Stimulated activated CD8-positive, alpha-beta memory T cell treated with anti-CD3 and anti-CD28 coated beads, Interleukin-7, amount 100 ng/mL, for 24 hours (primary cell): ENCODE data around the gene SLC25A1.

Source experiments
- DNase-seq: peaks from one replicate; pipeline ENCODE4 v3.0.0-alpha.2; 2020; ENCODE audit warnings: low read depth

The SLC25A1 gene

DNA sequence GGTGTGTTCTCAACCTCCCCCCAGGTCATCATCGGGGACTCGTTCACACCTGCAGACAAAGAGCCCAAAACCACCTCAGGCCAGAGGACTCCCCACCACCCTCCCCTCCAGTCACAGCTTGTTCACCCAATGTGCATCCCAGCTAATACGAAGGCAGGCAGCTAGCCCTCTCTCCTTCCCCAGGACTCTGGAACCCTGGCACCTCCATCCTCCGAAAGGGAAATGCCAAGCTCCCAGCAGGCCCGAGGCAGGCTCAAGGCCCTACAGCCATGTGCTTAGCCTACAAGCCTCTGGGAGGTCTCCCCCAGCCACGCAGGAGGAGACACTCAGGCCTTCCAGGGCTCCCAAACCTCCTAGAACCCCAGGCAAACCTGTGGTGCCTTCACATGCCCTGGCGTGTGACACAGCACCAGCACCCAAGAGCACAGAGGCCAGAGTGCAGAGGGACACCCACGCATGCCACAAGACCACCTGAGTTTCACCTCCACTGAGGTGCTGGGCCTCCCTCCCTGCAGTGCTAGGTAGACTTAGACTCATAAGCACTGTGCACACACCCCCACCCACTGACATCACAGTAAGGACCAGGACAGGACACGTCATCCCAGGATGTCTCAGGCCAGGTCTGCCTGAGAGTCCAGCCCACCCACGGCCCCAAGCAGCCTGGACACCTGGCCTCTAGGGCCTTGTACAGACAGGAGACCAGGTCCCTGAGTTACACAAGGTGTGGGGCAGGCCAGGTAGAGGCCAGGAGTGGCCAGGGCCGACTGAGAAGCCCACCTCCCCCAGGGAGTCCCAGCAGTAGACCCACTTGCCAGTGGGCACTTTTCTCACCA is 40.9 kb downstream of the SLC25A1 start:
- DNase-seq, result no peak

DNA sequence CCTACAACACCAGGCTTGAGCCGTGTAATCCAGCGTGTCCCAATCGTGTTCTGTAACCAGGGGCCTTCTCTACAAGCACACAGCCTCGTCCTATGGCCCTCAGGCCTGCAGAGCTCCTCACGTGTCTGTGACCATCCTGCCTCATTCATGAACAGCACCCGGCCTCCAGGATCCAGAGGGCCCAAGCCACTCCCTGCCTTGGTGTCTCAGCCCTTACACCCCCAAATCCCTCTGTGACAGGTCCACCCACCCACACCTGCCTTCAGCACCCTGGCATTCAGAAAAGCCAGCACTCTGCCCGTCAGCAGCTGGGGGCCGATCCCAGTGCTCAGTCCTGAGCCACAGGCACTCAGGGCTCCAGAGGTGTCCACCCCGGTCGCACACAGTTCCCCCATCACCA is 41.6 kb downstream of the SLC25A1 start:
- DNase-seq, result no peak

DNA sequence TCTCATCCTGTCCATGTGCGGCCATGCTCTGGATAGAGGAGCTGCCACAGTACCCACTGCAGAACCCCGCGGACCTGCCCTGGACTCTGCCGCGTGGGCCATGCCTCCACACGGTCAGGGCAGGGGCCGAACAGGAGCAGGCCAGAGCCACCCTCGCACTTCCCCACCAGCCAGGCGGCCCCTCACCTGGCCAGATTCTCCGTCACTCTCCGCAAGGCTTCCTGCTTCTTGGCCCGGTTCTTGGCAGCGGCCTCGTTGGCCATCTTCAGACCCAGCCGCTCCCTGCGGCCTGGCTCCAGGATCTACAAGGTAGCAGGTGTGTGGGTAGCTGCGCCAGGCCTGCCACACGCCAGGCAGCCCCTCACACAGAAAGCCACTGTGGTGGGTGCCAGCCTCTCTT is 43.7 kb downstream of the SLC25A1 start:
- DNase-seq, result no peak

DNA sequence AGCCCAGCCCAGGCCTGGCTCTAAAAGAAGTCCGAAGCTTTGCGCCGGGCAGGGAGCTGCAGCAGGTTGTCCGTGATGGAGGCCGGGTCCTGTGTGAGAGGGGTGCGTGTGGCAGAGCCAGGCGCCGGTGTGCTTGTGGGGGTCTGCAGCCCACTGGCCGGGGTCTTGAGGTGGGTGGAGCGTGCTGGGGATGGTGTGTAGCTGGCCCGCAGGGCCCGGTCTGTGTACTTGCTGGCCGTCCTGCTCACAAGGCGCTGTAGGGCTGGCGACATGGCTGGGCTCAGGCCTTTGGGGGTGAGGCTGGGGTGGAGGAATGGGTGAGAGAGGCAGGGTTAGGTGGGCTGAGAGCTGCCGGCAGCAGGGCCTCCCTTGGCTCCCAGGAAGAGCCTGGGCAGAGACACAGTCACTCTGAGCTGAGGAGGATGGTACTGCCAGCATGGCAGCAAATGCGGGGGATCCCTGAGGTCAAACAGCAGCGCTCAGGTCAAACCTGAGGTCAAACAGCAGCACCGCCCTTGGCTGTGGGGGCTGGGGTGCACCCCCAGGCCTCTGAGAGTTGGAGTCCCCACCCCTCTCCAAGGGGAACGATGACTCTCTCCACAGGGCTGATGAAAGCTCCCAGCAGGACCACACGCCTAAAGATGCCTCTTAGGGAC is 44.2 kb downstream of the SLC25A1 start:
- no peak for DNase-seq

GRCh38 chr22:19133561-19133960 is 45.0 kb downstream of the SLC25A1 start:
- DNase-seq, result no peak

DNA sequence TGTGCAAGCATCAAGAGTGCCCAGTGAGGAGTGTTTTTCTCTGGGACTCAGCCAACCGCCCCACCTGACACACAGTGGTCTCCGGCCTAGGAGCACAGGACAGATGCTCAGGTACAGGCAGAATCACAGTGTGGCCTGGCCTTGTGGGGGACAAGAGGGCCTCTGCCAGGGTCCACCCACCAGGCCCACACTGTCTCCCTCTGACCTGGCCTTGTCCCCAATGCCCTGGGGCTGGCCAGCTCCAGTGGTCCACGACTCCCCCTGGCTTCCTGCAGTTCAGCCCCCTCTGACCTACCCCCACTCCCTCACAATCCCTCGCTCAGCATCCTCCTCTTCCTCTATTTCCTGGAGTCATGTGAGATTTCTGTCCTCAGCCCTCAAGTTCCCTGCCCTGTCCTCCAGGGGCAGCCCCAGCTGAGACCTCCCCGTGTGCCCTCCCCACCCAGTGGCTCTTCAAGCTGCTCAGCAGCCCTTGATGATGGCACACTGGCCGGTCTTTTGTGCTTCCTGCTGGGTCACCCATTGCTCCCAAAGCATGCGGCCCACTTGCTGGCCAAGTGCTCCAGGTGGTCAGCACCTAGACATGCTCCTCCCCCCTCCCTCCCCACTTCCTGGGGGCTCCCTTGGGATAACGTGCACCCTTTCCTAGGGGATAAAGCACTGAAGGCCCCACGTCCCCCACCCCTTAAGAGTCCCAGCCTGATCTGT is 45.7 kb downstream of the SLC25A1 start:
- no peak for DNase-seq

DNA sequence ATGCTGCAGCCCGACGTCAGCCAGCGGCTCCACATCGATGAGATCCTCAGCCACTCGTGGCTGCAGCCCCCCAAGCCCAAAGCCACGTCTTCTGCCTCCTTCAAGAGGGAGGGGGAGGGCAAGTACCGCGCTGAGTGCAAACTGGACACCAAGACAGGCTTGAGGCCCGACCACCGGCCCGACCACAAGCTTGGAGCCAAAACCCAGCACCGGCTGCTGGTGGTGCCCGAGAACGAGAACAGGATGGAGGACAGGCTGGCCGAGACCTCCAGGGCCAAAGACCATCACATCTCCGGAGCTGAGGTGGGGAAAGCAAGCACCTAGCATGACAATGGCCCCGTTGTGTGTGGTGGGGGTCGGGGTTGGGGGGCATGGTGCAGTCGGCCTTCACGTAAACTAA is 46.4 kb downstream of the SLC25A1 start:
- DNase-seq, result no peak

GRCh38 chr22:19131685-19132015 is 46.9 kb downstream of the SLC25A1 start:
- no peak for DNase-seq

- no peak for DNase-seq
Measured at GRCh38 chr22:19130959-19131684, 47.4 kb downstream of the SLC25A1 start, which contains the start of gene TSSK2. TSS of gene TSSK2 (plus strand) at chr22:19131308. CDS start at chr22:19131400, 92 bp downstream.

- no peak for DNase-seq
Measured at GRCh38 chr22:19129871-19130270, 48.7 kb downstream of the SLC25A1 start.

- DNase-seq, result no peak
Measured at GRCh38 chr22:19128946-19129727, 49.4 kb downstream of the SLC25A1 start.

DNA sequence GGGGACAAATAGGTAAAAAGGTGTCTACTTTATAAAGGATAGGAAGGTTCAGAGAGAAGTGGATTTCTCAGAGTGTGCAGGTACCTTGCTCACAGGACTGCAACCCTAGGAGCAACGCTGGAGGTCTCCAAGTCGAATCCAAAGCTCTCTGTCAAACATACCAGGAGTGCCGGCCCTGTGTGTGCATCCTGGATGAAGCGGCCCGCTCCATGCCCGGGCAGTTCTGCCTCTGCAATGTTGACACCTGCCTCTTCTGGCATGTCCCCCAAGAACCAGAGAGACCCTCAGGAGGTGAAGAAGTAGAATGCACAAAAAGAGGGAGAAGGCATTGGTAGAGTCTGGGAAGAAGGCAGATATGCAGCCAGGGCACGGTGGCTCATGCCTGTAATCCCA is 50.5 kb downstream of the SLC25A1 start:
- no peak for DNase-seq

- no peak for DNase-seq
Measured at GRCh38 chr22:19127329-19128008, 51.1 kb downstream of the SLC25A1 start.

DNA sequence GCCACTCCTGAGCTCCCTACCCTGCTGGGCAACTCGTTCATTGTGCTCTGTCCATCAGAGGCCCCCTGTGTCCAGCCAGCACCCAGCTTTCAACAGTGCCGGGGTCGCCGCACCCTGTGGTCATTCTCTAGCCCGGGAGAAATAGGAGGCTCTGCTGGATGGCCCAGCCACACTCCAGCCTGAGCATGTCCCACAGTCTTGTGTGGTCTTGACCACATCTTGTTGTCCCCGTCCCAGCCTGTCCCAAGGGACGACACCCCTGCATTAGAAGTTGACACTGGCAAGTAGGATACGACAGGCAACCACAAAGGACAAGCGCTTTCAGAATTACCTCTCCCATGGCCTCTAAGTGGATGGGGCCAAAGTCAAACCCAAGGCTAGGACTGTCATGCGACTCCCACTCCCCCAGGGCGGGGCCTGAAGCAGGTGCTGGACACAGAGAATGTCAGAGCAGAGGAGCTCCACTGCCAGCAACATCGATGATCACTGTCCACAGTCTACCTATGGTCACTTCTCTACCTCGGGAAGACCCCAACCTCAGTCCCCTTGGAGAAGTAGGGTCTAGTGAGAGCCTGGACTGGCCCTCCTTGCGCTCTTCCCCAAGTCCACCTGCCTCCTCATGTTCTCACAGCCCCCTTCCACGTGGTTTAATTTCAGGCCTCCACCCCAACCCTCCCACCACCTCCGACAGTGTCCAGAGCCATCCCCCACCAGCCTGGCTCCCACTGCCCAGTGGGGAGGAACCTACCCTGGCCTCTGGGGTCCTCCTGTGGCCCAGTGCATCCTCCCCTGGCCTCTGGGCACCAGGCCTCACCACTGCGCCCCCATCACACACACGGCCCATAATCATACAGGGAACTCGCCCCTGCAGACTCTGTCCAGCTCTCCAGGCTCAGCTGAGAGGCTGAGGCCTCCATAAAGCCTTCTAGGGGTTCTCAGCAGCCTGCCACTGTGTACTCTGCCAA is 51.9 kb downstream of the SLC25A1 start:
- no peak for DNase-seq
